ENCODE data around the gene G6PC2.

Gene G6PC2

GRCh38 chr2:168954256-168954655 lies 53.2 kb downstream of the G6PC2 start:
- no peak overlapping the region for H3K4me3 ChIP-seq (ENCODE audit: low read length)
- H3K9me3 ChIP-seq (ENCODE audit: control insufficient read depth, low read length) = no peaks in the 10 kb centered on the region
- H3K36me3 ChIP-seq (ENCODE audit: control insufficient read depth, insufficient read depth, low read length) = no peaks in the 10 kb centered on the region
- no peaks in the 10 kb centered on the region for H3K4me1 ChIP-seq (ENCODE audit: control insufficient read depth, insufficient read depth, low read length)
- H3K9ac ChIP-seq (ENCODE audit: low read length) = no peak overlapping the region
- no peaks in the 10 kb centered on the region for H3K27me3 ChIP-seq (ENCODE audit: control insufficient read depth, insufficient read depth, low read length)

GRCh38 chr2:168955321-168955720 lies 54.2 kb downstream of the G6PC2 start:
- Histone ChIP-seq H3K9ac (ENCODE audit: low read length) (no peak overlapping the region), H3K9me3 (ENCODE audit: control insufficient read depth, low read length) (no peaks in the 10 kb centered on the region), H3K27me3 (ENCODE audit: control insufficient read depth, insufficient read depth, low read length) (no peaks in the 10 kb centered on the region), H3K4me3 (ENCODE audit: low read length) (no peak overlapping the region), H3K4me1 (ENCODE audit: control insufficient read depth, insufficient read depth, low read length) (no peaks in the 10 kb centered on the region), H3K36me3 (ENCODE audit: control insufficient read depth, insufficient read depth, low read length) (no peaks in the 10 kb centered on the region)

GRCh38 chr2:168956392-168956791 lies 55.3 kb downstream of the G6PC2 start:
- Histone ChIP-seq H3K4me3 (ENCODE audit: low read length) (no peak overlapping the region), H3K4me1 (ENCODE audit: control insufficient read depth, insufficient read depth, low read length) (no peaks in the 10 kb centered on the region), H3K9me3 (ENCODE audit: control insufficient read depth, low read length) (no peaks in the 10 kb centered on the region)

More at GRCh38 chr2:168956392-168956791, 55.3 kb downstream of the G6PC2 start:
- H3K27me3 ChIP-seq (ENCODE audit: control insufficient read depth, insufficient read depth, low read length) = no peaks in the 10 kb centered on the region
- no peak overlapping the region for H3K9ac ChIP-seq (ENCODE audit: low read length)
- no peaks in the 10 kb centered on the region for H3K36me3 ChIP-seq (ENCODE audit: control insufficient read depth, insufficient read depth, low read length)
